Peyer's patch (tissue), 4 donors: ENCODE data around the gene GPRC5A. TPM values are rescaled to one million over a fixed set of nuclear protein-coding genes. Genes with fewer than 3 reads are reported as not detected.

ENCODE experiments used
- DNase-seq, 3 donors: peaks; one replicate each; pipeline ENCODE4 v3.0.0-alpha.2; 2017 to 2019
- H3K27ac ChIP-seq, 4 donors: fragments of 200-600 bp; sonication (generic); one replicate each; pipeline ENCODE4 v1.5.1; 2016 to 2019
- H3K27me3 ChIP-seq, 2 donors: fragments of 200-600 bp; sonication (generic); one replicate each; pipeline ENCODE4 v1.5.1; 2019
- H3K36me3 ChIP-seq, 3 donors: fragments of 200-600 bp; sonication (generic); one replicate each; pipeline ENCODE4 v1.5.1; 2016 to 2019
- H3K4me1 ChIP-seq, 4 donors: fragments of 200-600 bp; sonication (generic); one replicate each; pipeline ENCODE4 v1.5.1; 2016 to 2019
- H3K4me3 ChIP-seq, 4 donors: fragments of 200-600 bp; sonication (generic); 1 replicate in 3 of 4; 2 replicates in 1 of 4; pipeline ENCODE4 v1.5.1; 2016 to 2019; ENCODE audit warnings: mild to moderate bottlenecking in 1 of 4
- H3K9me3 ChIP-seq, 4 donors: fragments of 200-600 bp; sonication (generic); one replicate each; pipeline ENCODE4 v1.5.1; 2016 to 2019; ENCODE audit warnings: mild to moderate bottlenecking in 1 of 4
- CTCF ChIP-seq, 6 experiments: fragments of 450-650 bp in 4 of 6; fragments of 200-600 bp in 2 of 6; sonication (generic) in 1 of 6; IDR thresholded peaks; one replicate each; pipeline ENCODE4 v1.5.1; 2017 to 2019; ENCODE audit warnings: antibody characterized with exemption in 6 of 6, mild to moderate bottlenecking in 3 of 6, moderate library complexity in 1 of 6
- POLR2A ChIP-seq, 2 donors: fragments of 450-650 bp; IDR thresholded peaks; one replicate each; pipeline ENCODE4 v1.5.1; 2017; ENCODE audit warnings: antibody characterized with exemption in 2 of 2, mild to moderate bottlenecking in 2 of 2, moderate library complexity in 2 of 2
- total RNA-seq, 4 donors: library from RNA; depleted of rRNA; stranded (reverse); fragments of >200 nt; gene quantifications; one replicate each; pipeline ENCODE4 v1.1.0, GENCODE V29; 2016

GPRC5A gene
- total RNA-seq, 4 donors from 2014 or later: 16.5 to 106 (median 91.1) TPM

DNA sequence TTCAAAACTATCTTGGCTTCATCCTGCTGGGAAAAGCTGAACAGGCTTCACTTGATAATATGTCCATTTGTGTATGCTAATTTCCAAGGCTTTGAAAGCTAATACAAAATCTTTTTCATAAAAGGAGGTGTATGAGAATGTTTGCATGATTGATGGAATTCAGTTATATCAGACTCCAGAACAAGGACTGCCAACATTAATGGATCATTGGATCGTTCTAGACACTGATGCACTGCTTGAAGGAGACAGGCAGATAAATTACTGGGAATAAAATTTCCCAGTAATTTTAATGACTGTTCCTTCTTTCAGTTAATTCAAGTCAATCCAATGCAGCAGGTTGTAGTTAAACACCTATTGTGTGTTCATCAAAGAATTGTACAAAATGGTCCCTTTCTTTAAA is 60.1 kb downstream of the GPRC5A start:
- H3K36me3 ChIP-seq: no peaks in the 10 kb centered on the region
- no peak overlapping the region for H3K4me3 ChIP-seq
- H3K9me3 ChIP-seq: no peaks in the 10 kb centered on the region
- H3K27ac ChIP-seq: no peak overlapping the region
- H3K4me1 ChIP-seq: no peaks in the 10 kb centered on the region
- TF ChIP-seq CTCF (IDR thresholded peaks at IDR 0.05): no peak
- no peak for TF ChIP-seq POLR2A (IDR thresholded peaks at IDR 0.05)
- no peaks in the 10 kb centered on the region for H3K27me3 ChIP-seq
- no peak for DNase-seq

- no peak within 1 kb of the TSS for H3K27ac ChIP-seq
- DNase-seq: no peak
- H3K9me3 ChIP-seq: no peaks in the 10 kb centered on the region
- no peak within 1 kb of the TSS for H3K4me3 ChIP-seq
- no peaks in the 10 kb centered on the region for H3K27me3 ChIP-seq
- TF ChIP-seq POLR2A (IDR thresholded peaks at IDR 0.05) (no peak), CTCF (IDR thresholded peaks at IDR 0.05) (no peak)
- no peaks in the 10 kb centered on the region for H3K36me3 ChIP-seq
- H3K4me1 ChIP-seq: no peaks in the 10 kb centered on the region
Observed at GRCh38 chr12:12952036-12952435, 60.7 kb downstream of the GPRC5A start, which contains the start of gene GPRC5D. Gene GPRC5D (minus strand): TSS chr12:12952170. CDS start chr12:12950384, 1,786 bp downstream.

DNA sequence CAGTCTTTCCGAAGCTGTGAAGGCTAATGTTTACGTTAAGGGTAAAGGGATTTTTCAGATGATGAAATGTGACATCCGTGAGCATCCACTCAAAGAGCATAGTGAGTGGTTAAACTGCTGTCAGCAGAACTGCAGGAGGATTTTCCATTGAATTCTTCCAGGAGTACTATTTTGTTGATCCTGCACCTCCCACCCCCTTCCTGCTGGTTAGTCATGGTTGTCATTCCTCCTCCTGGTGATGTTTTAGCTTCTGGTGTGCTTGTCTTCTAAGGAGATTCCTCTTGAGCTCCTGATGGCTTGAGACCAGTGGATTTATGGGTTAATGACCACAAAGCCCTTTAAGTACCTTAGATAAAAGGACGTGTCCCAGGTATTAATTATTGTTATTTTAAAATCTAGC is 63.0 kb downstream of the GPRC5A start:
- DNase-seq: no peak
- H3K36me3 ChIP-seq: no peaks in the 10 kb centered on the region
- no peaks in the 10 kb centered on the region for H3K9me3 ChIP-seq
- no peak for TF ChIP-seq CTCF (IDR thresholded peaks at IDR 0.05)
- TF ChIP-seq POLR2A (IDR thresholded peaks at IDR 0.05): no peak
- H3K27ac ChIP-seq: no peak overlapping the region
- no peak overlapping the region for H3K4me3 ChIP-seq
- H3K27me3 ChIP-seq: no peaks in the 10 kb centered on the region
- H3K4me1 ChIP-seq: no peaks in the 10 kb centered on the region

GRCh38 chr12:12954878-12955625 is 63.7 kb downstream of the GPRC5A start:
- Histone ChIP-seq H3K4me1 (no peaks in the 10 kb centered on the region), H3K36me3 (no peaks in the 10 kb centered on the region), H3K9me3 (no peaks in the 10 kb centered on the region), H3K27me3 (no peaks in the 10 kb centered on the region), H3K4me3 (no peak overlapping the region), H3K27ac (no peak overlapping the region)
- TF ChIP-seq CTCF (IDR thresholded peaks at IDR 0.05): no peak
- no peak for TF ChIP-seq POLR2A (IDR thresholded peaks at IDR 0.05)
- DNase-seq: no peak

- H3K4me1 ChIP-seq: no peaks in the 10 kb centered on the region
- H3K4me3 ChIP-seq: no peak overlapping the region
- no peak for TF ChIP-seq POLR2A (IDR thresholded peaks at IDR 0.05)
- no peak for TF ChIP-seq CTCF (IDR thresholded peaks at IDR 0.05)
- DNase-seq: no peak
- no peaks in the 10 kb centered on the region for H3K9me3 ChIP-seq
- no peaks in the 10 kb centered on the region for H3K36me3 ChIP-seq
- no peaks in the 10 kb centered on the region for H3K27me3 ChIP-seq
- H3K27ac ChIP-seq: no peak overlapping the region
Observed at GRCh38 chr12:12958886-12959285, 67.5 kb downstream of the GPRC5A start.
